Stimulated activated naive CD4-positive, alpha-beta T cell (primary cell): ENCODE results near the gene PIP5K1B.

Source experiments
- DNase-seq, 6 experiments: peaks; one replicate each; lab custom pipeline; 2025; lab: John Stamatoyannopoulos, UW

Gene PIP5K1B

GRCh38 chr9:68859347-68859746 is 154.3 kb downstream of the PIP5K1B start:
- no peak for DNase-seq

DNA sequence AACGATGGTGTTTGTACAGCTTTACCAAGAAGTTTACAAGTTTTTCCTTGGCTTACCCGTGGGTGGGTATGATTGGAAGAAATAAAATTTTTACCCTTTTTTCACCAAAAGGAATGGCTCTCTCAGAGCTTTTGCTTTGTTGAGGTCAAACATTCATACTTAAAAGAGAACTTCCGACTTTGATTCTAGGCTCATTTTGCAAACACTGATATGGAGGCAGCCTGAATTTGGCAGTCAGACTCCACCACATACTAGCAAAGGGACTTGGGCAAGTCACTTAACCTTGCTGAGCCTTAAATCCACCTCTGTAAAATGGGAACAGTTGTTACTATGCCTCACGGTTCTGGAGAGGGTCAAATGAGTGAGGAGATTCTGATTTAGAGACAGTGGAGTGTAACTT is 155.4 kb downstream of the PIP5K1B start:
- DNase-seq, result no peak

DNA sequence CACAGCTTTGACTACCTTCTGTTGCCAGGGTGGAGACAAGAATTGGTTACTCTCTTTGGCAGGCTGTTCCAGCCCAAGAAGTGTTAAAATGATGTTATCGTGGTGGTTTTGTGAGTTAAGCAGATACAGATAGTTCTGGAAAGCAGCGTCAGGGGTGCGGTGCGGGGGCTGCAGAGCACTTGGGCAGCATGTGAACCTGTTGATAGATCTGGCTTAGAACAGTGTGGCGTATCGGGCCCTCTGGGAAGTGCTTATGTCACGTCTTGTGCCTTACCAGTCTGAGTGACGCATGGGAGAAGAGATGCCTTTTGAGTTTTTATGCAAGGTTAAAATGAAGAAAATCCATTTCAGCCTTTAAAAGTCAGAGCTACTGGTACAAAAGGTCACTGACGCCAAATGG is 156.4 kb downstream of the PIP5K1B start:
- DNase-seq, result no peak

DNA sequence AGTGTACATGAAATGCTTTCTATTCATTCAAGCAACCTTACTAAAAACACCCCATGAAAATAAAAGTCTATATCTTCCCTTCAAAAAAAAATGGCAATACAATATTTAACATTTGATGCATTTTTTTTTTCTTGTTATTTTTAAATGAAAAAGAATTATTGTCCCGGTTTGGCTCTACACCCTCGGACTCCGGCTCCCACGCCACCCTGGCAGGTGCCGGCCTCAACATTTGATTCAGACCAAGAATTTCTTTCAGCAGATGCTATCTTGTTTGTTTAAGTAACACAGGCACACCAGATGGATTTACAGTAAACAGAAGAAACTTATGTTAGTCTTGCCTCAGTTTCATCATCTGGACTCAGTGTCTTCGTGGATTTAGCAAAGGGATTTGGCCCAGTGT is 162.0 kb downstream of the PIP5K1B start:
- DNase-seq, result no peak

DNA sequence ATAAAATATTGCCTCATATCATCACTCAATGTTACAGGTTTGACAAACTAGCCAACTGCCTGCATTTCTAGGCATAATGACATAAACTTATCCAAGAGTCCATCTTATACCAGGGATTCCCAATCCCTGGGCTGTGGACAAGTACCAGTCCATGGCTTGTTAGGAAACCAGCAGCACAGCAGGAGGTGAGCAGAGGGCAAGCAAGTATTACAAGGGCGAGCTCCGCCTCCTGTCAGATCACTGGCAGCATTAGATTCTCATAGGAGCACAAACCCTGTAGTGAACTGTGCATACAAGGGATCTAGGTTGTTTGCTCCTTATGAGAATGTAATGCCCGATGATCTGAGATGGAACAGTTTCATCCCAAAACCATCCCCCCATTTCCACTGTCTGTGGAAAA is 164.0 kb downstream of the PIP5K1B start:
- no peak for DNase-seq

DNA sequence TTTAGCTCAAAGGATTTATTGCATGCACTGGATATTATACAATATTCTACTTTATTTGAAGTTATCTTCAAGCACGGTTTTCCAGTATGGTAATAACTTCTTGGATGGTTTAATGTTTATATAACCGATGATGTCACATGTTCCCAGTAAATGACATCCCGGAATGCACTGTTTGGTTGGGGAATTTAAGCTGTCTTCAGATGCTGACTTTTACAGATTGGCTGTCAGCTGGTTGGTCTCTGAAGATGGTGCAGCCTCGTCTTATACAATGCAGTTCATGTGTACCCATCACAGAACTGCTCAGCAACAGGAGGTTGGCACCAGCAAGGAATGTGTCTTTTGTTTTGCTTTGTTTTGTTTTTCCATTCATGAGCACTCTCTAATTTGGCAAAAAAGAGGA is 165.0 kb downstream of the PIP5K1B start:
- DNase-seq, result no peak

- no peak for DNase-seq
Observed at GRCh38 chr9:68871236-68871635, 166.2 kb downstream of the PIP5K1B start.

DNA sequence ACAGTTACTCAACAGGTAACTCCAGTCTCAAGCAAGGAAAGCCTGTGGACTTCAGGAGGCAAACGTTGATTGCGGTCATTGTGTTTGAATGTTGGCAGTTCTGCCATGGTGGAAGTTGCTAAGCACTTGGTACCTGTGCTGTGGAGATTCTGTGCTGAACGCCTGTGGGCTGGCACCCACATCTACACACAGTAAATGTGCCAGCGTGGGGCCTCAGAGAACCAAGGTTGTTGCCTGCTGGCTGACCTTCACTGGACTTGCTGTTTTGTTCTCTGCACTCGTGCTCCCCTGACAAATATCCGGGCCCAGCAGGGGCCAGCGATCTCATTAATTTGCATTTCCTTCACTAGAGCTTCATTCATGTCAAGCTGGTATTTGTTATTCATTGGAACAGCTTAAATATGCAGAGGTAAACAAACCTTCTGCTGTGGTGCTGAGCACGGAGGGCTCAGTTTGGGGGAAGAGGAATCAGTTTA is 167.0 kb downstream of the PIP5K1B start:
- no peak for DNase-seq

DNA sequence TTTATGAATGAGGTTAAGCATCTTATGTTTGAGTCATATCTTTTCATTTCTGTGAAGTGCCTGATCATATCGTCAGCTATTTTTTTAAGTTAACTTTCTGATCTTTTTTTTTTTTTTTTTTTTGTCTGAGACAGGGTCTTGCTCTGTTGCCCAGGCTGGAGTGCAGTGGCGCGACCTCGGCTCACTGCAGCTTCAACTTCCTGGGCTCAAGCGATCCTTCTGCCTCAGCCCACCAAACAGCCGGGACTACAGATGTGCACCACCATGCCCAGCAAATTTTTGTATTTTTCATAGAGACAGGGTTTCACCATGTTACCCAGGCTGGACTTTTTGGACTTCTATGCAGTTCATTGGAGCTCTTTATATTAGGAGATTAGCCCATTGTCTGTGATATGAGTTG is 168.1 kb downstream of the PIP5K1B start:
- DNase-seq, result no peak

DNA sequence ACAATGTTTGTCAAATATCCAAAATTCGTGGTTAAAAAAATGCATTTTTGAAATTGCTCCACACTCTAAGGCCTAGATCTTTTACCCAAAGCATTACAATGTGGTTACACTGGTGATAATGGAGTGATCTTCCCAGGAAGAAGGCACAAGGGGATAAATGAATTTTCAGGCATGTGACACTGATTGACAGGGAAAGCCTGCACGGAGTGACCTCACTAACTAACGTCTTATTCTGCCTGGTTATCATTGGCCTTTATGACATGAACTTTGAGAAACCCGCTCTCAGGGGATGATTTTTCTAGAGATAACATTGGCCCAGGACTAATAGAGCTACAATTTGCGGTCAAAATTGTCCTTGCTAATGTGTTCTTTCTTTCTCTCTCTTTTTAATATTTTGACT is 171.2 kb downstream of the PIP5K1B start:
- no peak for DNase-seq

DNA sequence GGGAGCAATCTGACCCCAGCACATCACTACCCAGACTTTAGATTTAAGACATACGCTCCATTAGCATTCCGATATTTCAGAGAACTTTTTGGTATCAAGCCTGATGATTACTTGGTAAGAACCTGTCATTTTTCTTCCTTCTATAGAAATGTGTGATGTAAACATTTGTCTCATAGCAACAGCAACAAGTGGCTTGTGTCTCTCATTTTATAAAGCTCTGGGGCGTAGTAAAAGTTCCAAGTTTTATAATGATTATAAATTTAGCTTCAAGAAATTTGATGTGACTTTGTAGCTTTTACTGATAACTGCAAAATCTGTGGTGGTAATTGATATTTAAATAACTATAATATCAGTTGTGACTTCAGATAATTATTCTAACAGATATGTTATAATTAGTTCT is 171.6 kb downstream of the PIP5K1B start:
- DNase-seq, result no peak

GRCh38 chr9:68877219-68877618 is 172.2 kb downstream of the PIP5K1B start:
- no peak for DNase-seq

- DNase-seq, result no peak
Observed at GRCh38 chr9:68878450-68878849, 173.4 kb downstream of the PIP5K1B start.

DNA sequence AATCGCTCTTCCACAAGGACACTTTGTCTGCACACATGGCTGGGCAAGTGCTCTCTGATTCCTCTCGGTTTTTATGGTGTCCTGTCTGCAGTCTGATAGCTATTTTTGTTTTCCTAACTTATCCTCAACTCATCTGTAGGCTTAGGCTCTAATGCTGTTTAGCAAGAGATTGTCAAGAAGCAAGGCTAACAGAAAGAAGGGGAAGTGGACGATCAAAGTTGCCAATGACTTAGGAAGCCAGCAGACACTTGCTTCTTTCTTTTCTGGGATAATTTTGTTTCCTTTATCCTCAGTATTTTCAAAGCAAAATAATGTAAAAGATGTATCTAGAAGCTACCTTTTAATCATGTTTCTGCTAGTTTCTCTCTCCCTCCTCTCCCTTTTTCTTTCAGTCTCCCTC is 178.2 kb downstream of the PIP5K1B start:
- DNase-seq, result no peak

GRCh38 chr9:68887232-68887631 is 182.2 kb downstream of the PIP5K1B start:
- peak in 2 of 6 experiments; percentile 6 to 18 for DNase-seq

- DNase-seq, result peak in 3 of 6 experiments; percentile 15 to 35 (median 30)
Observed at GRCh38 chr9:68894502-68894901, 189.5 kb downstream of the PIP5K1B start.

DNA sequence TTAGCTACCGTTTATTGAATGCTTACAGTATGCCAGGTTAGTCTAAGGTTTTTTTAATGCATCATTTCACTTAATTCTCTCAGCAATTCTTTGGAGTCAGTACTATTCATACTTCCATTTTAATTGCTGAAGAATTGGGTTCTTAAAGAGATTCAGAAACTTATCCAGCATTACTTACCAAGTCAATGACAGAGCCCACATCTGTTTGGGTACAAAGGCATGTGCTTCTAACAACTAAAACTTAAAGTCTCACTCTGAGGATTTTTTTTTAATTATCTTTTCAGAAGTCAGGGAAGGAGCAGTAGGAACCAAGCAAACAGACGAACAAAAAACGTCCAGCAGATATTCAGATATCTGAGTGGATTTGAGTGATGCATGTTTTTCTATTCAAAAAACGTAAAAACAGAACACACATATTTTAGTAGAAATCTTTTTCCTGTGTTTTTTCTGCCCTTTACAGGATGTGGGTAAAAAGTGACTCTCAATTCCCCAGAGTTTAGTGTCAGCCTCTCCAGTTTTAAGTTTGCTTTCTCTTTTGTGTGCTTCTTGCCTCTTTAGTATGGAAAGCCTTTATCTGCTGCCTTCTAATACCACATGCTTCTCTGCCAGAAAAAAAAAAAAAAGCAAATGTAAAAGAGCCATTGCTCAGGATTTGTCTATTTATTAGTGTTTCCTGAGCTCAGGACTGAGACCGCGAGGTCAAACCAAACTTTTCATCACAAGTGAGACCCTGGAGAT is 190.9 kb downstream of the PIP5K1B start:
- DNase-seq, result peak in 3 of 6 experiments; percentile 67 to 74 (median 68)

DNA sequence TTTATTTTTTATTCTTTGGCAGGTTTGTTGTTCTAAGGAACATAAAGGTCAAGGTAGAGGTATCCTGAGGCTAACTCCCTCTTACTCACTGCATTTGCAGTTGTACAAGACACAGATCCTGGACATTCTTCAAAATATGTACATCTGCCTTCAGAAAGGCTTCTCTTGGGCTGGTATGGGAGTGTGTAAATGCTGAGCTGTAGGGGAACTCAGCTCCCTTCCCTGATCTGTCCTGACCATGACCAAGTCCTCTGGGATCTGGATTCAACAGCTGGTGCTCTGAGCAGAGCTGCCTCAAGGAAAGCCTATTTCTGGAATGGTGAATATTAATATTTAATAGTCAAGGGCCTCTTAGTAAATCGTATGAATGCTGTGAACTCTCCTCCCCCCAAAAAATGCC is 191.4 kb downstream of the PIP5K1B start:
- DNase-seq, result no peak

- no peak for DNase-seq
Observed at GRCh38 chr9:68897577-68898145, 192.6 kb downstream of the PIP5K1B start.

GRCh38 chr9:68898781-68899439 is 193.9 kb downstream of the PIP5K1B start:
- DNase-seq, result no peak

GRCh38 chr9:68904454-68904853 is 199.4 kb downstream of the PIP5K1B start:
- DNase-seq, result no peak

- no peak for DNase-seq
Observed at GRCh38 chr9:68905129-68905528, 200.1 kb downstream of the PIP5K1B start.

GRCh38 chr9:68907910-68908309 is 202.9 kb downstream of the PIP5K1B start:
- no peak for DNase-seq
